ENCODE data around the gene ZNF415.
A peak's percentile ranks its signal among the peaks of the same experiment; 100 is the strongest.
"Not testable (repeated sequence)": the region's sequence is repeated elsewhere in the genome, so short reads cannot be mapped to it uniquely, and the experiment has no call there.

The ZNF415 gene

DNA sequence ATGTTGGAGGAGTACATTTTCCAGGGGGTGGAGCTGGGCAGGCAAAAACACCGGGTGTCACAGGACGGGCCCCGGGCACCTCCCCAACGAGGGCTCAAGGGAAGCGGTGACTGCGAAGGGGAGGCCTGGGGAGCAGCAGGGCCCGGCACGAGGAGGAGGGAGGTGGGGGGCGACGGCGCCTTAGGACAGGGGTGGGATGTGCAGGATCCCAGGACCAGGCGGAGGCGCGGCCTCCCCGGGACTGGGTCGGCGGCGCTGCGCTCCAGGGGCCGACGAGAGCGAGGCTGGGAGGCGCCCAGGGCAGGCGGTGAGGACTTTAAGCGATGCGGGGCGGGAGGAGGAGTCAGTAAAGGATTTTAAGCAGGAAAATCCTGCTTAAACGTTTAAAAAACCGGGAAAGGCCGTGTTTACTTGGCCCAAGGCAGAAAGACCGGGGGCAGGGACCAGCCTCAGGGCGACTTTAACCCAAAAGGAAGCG lies 29.9 kb downstream of the ZNF415 start:
- TF ChIP-seq, protein P1, sequence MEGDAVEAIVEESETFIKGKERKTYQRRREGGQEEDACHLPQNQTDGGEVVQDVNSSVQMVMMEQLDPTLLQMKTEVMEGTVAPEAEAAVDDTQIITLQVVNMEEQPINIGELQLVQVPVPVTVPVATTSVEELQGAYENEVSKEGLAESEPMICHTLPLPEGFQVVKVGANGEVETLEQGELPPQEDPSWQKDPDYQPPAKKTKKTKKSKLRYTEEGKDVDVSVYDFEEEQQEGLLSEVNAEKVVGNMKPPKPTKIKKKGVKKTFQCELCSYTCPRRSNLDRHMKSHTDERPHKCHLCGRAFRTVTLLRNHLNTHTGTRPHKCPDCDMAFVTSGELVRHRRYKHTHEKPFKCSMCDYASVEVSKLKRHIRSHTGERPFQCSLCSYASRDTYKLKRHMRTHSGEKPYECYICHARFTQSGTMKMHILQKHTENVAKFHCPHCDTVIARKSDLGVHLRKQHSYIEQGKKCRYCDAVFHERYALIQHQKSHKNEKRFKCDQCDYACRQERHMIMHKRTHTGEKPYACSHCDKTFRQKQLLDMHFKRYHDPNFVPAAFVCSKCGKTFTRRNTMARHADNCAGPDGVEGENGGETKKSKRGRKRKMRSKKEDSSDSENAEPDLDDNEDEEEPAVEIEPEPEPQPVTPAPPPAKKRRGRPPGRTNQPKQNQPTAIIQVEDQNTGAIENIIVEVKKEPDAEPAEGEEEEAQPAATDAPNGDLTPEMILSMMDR (IDR thresholded peaks at IDR 0.05): no peak
- no peak for TF ChIP-seq ZFX (IDR thresholded peaks at IDR 0.05; ENCODE audit: borderline replicate concordance)
- H3K27ac ChIP-seq: peak overlapping the region; percentile 68

DNA sequence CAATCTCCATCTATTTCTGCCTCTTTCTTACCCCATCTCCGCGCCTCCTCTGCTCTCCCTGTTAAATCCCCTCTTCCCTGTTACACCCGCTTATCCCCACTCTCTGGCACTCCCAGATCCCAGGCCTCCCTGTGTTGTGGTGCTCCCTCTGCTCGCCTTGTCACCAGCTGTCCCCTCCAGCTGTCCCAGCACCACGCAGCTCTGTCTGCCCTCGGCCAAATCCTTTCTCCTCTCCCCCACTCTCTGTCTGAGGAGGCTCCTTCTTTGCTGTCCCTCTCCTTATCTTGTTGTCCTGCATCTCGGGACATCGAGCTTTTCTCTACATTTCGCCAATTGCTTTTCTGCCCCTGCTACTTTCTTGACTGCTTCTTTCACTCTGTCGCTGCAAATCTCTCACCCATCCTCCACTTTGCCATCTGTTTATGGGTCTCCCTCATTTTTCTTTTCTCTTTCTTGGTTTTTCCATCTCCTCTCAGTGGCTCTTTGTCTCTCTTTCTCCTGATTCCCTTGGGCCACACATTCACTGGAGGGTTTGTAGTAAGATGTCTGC lies 30.4 kb downstream of the ZNF415 start:
- no peak for TF ChIP-seq ZFX (IDR thresholded peaks at IDR 0.05; ENCODE audit: borderline replicate concordance)
- TF ChIP-seq, protein P1 (IDR thresholded peaks at IDR 0.05): no peak
- peak overlapping the region; percentile 68 for H3K27ac ChIP-seq

DNA sequence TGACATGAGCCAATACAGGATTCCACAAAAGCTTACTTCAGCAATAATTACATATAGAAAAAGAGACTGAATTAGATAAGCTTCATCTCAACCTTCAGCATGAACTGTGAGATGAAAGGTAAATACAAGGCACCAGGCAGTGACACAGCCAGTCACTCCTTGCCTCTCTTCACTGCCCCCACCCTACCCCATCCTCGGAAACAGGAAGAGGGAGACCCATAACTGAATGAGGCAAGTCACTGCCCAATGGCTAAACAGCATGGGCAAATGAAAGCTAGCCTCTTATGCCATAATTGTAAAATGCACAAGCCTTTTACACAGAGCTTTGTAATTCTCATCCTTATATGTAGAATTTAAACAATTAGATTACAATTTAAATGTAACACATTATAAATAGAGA lies 31.2 kb downstream of the ZNF415 start:
- H3K27ac ChIP-seq: no peak overlapping the region
- TF ChIP-seq, protein P1 (IDR thresholded peaks at IDR 0.05): no peak
- no peak for TF ChIP-seq ZFX (IDR thresholded peaks at IDR 0.05; ENCODE audit: borderline replicate concordance)

DNA sequence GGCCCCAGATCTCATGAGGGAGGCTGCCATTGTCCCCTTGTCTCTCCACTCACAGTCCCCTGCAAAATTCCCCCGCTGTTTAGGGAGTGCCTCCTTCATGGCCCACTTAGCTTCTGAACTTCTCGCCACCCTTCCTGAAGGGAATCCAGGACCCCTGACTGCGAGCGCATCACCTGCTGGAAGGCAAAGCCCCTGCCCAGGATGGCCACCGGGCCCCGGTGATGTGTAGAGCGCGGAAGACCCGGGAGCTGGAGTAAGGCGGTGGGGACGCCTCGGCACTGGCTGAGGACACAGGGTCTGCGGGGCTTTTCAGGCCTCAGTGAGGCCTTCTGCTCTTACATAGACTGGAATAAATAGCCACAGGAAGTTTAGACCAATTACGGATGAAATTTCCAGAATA lies 34.1 kb downstream of the ZNF415 start:
- not testable (repeated sequence) for H3K27ac ChIP-seq

DNA sequence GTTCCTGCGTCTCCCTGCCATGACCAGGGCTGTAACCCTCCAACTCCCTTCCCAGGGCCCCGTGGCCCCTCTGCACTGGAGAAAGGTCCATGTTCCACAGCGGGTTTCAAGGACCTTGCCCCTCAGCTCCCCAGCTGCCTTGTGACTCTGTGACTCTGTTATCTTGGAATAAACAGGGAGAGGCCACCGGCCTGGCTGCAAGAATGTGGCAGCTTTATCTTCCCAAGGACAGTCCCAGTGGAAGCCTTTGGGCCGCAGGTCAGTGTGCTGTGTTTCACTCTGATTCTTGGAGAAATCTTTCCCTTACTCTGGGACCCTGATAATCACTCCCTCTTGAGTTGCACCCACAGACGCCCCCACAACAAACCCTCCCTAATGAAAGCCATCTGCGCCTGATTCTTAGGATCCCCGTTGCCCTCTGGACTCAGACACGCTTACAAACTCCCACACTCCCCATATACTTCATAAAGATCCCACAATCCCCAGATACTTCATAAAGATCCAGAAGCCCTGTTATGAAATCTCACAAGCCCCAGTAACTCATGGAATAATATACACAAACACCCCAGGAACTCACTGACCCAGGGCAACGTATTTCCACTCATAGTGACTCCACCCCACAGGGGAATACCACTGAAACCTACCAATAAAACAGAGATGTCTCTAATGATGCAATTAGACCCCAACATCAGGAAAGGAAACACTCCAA lies 35.6 kb downstream of the ZNF415 start:
- H3K27ac ChIP-seq: not testable (repeated sequence)

DNA sequence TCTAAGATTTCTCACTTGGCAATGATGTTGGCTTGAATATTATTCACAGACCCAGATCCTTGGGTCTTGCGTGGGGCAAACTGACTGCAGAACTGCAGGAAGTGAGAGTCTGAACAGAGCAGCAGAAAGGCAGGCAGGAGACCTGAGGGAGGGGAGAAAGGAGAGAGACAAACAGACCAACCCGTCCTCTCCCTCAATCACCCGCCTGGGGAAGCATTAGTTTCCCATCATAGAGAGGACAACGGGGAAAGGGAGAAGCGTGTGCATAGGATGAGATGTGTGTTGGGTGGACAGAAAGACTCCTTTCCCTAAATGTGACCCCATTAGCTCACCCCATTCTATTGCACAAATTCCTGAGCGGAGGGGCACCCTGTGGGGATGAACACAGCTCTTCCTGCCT lies 36.1 kb downstream of the ZNF415 start:
- H3K27ac ChIP-seq: not testable (repeated sequence)

DNA sequence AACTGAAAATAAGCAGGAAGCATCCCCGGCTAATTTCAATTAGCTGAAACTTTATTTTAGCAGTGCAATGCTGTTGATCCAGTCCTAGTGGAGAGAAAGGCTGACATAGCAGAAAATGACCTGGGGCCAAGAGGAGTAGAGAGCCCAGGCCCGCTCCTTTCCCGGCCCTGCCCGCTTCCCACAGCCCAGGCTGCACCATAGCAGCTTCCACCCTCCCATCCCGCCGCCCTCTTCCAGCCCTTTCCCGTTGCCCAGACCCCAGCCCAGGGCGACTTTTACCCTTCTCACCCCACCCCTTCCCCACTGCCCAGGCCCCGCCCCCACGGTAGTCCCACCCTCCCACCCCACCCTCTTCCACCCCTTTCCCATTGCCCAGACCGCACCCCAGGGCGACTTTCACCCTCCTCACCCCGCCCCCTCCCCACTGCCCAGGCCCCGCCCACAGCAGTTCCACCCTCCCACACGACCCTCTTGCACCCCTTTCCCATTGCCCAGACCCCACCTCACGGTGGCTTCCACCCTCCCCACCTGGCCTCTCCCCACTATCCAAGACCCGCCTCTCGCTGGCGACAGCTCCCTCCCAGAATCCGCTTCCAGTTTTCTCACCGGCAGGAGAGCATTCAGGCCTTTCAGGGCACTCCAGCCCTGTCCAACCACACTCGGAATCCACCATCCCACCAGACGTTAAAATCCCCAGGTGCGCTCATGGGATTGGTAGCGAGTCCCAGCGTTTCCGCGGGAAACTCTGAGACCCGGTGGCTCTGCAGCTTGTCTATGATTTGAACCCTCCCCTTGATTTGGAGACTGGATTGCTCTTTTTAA lies 37.7 kb downstream of the ZNF415 start:
- no peak overlapping the region for H3K27ac ChIP-seq
- TF ChIP-seq, protein P1 (IDR thresholded peaks at IDR 0.05): no peak
- TF ChIP-seq ZFX (IDR thresholded peaks at IDR 0.05; ENCODE audit: borderline replicate concordance): no peak

DNA sequence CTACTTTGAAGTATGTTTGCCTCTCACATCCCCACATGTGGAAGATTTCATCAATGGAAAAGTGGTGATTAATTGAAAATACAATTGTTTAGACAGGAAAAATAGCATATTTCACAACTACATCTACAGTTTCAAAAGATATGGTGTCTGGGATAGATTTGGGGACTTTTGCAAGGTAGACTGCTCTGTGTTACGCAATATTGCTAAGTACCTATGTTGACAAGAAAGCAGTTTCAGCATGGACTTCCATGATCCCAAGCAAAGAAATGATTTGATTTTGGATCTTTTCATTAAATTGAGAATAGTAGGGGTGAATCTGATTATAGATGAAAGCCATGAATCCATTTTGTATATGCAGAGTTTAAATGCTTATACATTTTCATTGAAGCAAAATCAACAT lies 40.0 kb downstream of the ZNF415 start:
- no peak overlapping the region for H3K27ac ChIP-seq
- TF ChIP-seq, protein P1 (IDR thresholded peaks at IDR 0.05): no peak
- no peak for TF ChIP-seq ZFX (IDR thresholded peaks at IDR 0.05; ENCODE audit: borderline replicate concordance)
